Activated CD8-positive, alpha-beta T cell treated with anti-CD3 and anti-CD28 coated beads for 36 hours (primary cell): Measurements from ENCODE around the gene MAP3K5. TPM values are rescaled to one million over a fixed set of nuclear protein-coding genes. Genes with fewer than 3 reads are reported as not detected.

Experiments used
- ATAC-seq: fragments of 200-7000 bp; cut with Tn5 transposase; one replicate; pipeline ENCODE4 v1.10.0; 2021; ENCODE audit warnings: mild to moderate bottlenecking, moderate library complexity
- CTCF ChIA-PET: fragments of 350-600 bp; sonication (Branson Sonifier 250); formaldehyde crosslinking; loops from one replicate; lab custom pipeline; 2021; ENCODE audit warnings: antibody characterized with exemption; lab: Charles Lee
- POLR2A ChIA-PET: fragments of 350-600 bp; sonication (Branson Sonifier 250); formaldehyde crosslinking; loops from one replicate; lab custom pipeline; 2021; ENCODE audit warnings: antibody characterized with exemption; lab: Charles Lee
- DNase-seq: peaks from one replicate; pipeline ENCODE4 v3.0.0-alpha.2; 2020
- H3K27ac Mint-ChIP-seq: one replicate; pipeline ENCODE4 v1.8.0; 2021; ENCODE audit warnings: mild to moderate bottlenecking, mixed read lengths
- H3K27me3 Mint-ChIP-seq: one replicate; pipeline ENCODE4 v1.8.0; 2021; ENCODE audit warnings: mixed read lengths
- H3K36me3 Mint-ChIP-seq: one replicate; pipeline ENCODE4 v1.8.0; 2021; ENCODE audit warnings: low read depth, mixed read lengths
- H3K4me1 Mint-ChIP-seq: one replicate; pipeline ENCODE4 v1.8.0; 2021; ENCODE audit warnings: low read depth, mixed read lengths
- H3K4me3 Mint-ChIP-seq: one replicate; pipeline ENCODE4 v1.8.0; 2021; ENCODE audit warnings: mild to moderate bottlenecking, moderate library complexity, mixed read lengths
- H3K9me3 Mint-ChIP-seq: one replicate; pipeline ENCODE4 v1.8.0; 2021; ENCODE audit warnings: mixed read lengths
- intact Hi-C: fragments of 100-400 bp; cut with micrococcal nuclease; formaldehyde crosslinking; loops from one replicate; pipeline ENCODE4 v1.10.0; 2022
- total RNA-seq, 2 experiments: library from RNA; stranded (reverse); gene quantifications; one replicate each; pipeline ENCODE4 v1.2.3, GENCODE V29; 2021
- TF ChIP-seq, protein P1 (sequence below): fragments of 200-600 bp; IDR thresholded peaks from one replicate; pipeline ENCODE4 v1.8.0; 2022; ENCODE audit warnings: antibody characterized with exemption, mild to moderate bottlenecking

The MAP3K5 gene
- total RNA-seq, 2 experiments from 2014 or later = 4.4 to 4.6 TPM

- Mint-ChIP-seq H3K36me3 (no peaks in the 10 kb centered on the region), H3K4me3 (no peak overlapping the region), H3K27ac (no peak overlapping the region), H3K4me1 (no peaks in the 10 kb centered on the region), H3K9me3 (no peaks in the 10 kb centered on the region), H3K27me3 (peaks cover 13% of the 10 kb centered on the region)
- TF ChIP-seq, protein P1, sequence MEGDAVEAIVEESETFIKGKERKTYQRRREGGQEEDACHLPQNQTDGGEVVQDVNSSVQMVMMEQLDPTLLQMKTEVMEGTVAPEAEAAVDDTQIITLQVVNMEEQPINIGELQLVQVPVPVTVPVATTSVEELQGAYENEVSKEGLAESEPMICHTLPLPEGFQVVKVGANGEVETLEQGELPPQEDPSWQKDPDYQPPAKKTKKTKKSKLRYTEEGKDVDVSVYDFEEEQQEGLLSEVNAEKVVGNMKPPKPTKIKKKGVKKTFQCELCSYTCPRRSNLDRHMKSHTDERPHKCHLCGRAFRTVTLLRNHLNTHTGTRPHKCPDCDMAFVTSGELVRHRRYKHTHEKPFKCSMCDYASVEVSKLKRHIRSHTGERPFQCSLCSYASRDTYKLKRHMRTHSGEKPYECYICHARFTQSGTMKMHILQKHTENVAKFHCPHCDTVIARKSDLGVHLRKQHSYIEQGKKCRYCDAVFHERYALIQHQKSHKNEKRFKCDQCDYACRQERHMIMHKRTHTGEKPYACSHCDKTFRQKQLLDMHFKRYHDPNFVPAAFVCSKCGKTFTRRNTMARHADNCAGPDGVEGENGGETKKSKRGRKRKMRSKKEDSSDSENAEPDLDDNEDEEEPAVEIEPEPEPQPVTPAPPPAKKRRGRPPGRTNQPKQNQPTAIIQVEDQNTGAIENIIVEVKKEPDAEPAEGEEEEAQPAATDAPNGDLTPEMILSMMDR = no peak
- CTCF ChIA-PET = interaction anchor here (1.0 to 3.4 kb wide), 2 partner anchors 9 to 19 kb away, joined by 3 to 12 read pairs; partner anchors contain the start of gene MAP7
- DNase-seq (no peak), ATAC-seq (no peak)
- POLR2A ChIA-PET = interaction anchor here (0.6 to 1.0 kb wide), 2 partner anchors 17 to 259 kb away, joined by 3 read pairs; no protein-coding TSS in a partner anchor
- intact Hi-C loops = loop anchor here (10.0 kb wide), 1 partner anchor 167 kb away; no protein-coding TSS in a partner anchor
Observed at GRCh38 chr6:136541395-136541794, 250.9 kb downstream of the MAP3K5 start.

DNA sequence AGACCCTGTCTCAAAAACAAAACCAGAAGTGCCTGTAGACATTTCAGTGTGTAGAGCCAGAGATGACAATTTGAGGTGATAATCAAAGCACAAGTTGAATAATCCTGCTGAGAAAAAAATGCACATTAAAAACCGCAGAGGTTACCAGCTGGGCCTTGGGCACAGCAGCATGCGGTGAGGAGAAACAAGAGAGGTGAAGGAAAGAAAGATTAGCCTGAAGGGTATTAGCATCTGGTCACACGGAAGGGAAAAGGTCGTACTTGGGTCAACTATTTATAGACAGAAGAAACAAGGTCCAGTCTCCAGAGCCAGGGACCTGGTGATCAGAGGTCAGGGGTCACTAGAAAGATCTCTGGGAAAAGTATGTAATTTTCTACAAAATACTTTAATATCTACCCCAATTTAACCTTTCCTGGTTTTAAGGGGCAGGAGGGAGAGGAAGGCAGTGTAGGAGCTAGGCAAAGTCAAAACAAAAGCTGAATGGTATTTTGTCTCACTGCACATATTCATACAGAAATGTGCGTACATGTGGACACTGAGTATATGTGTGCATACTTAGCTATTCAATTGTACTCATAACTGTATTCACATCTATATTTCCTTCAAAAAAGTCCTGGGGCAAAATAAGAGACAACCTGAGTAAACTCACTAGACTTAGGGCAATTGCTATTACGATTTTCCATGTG, 252.2 kb downstream of the MAP3K5 start:
- H3K4me1 Mint-ChIP-seq = no peaks in the 10 kb centered on the region
- ChIA-PET POLR2A (interaction anchor here (0.9 kb wide), 1 partner anchor 9 kb away, joined by 4 read pairs; no protein-coding TSS in a partner anchor), CTCF (interaction anchor here (3.4 kb wide), 1 partner anchor 10 kb away, joined by 12 read pairs; the partner anchor contains the start of gene MAP7)
- H3K4me3 Mint-ChIP-seq = no peak overlapping the region
- ATAC-seq (no peak), DNase-seq (no peak)
- no peaks in the 10 kb centered on the region for H3K36me3 Mint-ChIP-seq
- H3K27ac Mint-ChIP-seq = no peak overlapping the region
- TF ChIP-seq, protein P1 = no peak
- intact Hi-C loops = loop anchor here (10.0 kb wide), 1 partner anchor 165 kb away; no protein-coding TSS in a partner anchor
- H3K9me3 Mint-ChIP-seq = peaks cover 1% of the 10 kb centered on the region
- H3K27me3 Mint-ChIP-seq = peaks cover 10% of the 10 kb centered on the region

- TF ChIP-seq, protein P1 = no peak
- H3K4me1 Mint-ChIP-seq = no peaks in the 10 kb centered on the region
- no peaks in the 10 kb centered on the region for H3K36me3 Mint-ChIP-seq
- intact Hi-C loops = no loop called here
- no peak for DNase-seq
- no peak overlapping the region for H3K27ac Mint-ChIP-seq
- peaks cover 2% of the 10 kb centered on the region for H3K27me3 Mint-ChIP-seq
- peaks cover 1% of the 10 kb centered on the region for H3K9me3 Mint-ChIP-seq
- no peak overlapping the region for H3K4me3 Mint-ChIP-seq
- POLR2A ChIA-PET = interaction anchor here (0.6 kb wide), 2 partner anchors 27 to 1697 kb away, joined by 3 read pairs; no protein-coding TSS in a partner anchor
- CTCF ChIA-PET = interaction anchor here (3.4 kb wide), 1 partner anchor 12 kb away, joined by 12 read pairs; the partner anchor contains the start of gene MAP7
- no peak for ATAC-seq
Observed at GRCh38 chr6:136538836-136539235, 253.4 kb downstream of the MAP3K5 start.

DNA sequence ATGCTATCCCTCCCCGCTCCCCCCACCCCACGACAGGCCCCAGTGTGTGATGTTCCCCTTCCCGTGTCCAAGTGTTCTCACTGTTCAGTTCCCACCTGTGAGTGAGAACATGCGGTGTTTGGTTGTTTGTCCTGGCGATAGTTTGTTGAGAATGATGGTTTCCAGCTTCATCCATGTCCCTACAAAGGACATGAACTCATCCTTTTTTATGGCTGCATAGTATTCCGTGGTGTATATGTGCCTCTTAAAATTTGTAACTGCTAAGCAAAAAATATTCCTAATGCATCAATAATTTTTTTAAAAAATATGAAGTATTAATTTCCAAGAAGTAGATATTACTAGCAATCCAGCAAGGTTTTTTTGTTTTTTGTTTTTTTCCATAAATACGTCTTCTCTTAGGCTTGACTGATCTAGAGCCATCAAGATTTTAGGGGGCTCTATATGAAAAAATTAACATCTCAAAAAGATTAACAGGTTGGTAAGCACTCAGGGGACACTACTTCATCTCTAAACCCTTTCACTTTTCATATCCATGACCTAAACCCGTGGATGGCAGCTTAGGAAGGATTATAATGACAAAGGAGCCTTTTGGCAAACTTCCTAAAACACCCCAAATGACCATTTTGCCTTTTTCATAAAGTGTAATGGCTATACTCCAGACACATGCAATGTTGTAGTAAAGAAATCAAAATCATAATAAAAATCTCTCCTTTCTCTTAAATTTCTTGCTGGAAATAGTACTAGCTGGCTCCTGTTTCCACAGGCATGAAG, 256.2 kb downstream of the MAP3K5 start:
- H3K27ac Mint-ChIP-seq = no peak overlapping the region
- peaks cover 7% of the 10 kb centered on the region for H3K27me3 Mint-ChIP-seq
- no peaks in the 10 kb centered on the region for H3K4me1 Mint-ChIP-seq
- peaks cover 1% of the 10 kb centered on the region for H3K9me3 Mint-ChIP-seq
- TF ChIP-seq, protein P1 = no peak
- ATAC-seq = no peak
- no peaks in the 10 kb centered on the region for H3K36me3 Mint-ChIP-seq
- POLR2A ChIA-PET = no interaction called here
- DNase-seq = no peak
- intact Hi-C loops = no loop called here
- no peak overlapping the region for H3K4me3 Mint-ChIP-seq
- CTCF ChIA-PET = no interaction called here
